Stimulated activated CD4-positive, alpha-beta T cell treated with anti-CD3 and anti-CD28 coated beads, Interleukin-15, amount 100 ng/mL, for 48 hours (primary cell): ENCODE measurements around the gene BCAN.

Experiments
- DNase-seq, 2 donors: peaks; one replicate each; pipeline ENCODE4 v3.0.0-alpha.2; 2020; ENCODE audit warnings: low read depth in 2 of 2

Gene BCAN

DNA sequence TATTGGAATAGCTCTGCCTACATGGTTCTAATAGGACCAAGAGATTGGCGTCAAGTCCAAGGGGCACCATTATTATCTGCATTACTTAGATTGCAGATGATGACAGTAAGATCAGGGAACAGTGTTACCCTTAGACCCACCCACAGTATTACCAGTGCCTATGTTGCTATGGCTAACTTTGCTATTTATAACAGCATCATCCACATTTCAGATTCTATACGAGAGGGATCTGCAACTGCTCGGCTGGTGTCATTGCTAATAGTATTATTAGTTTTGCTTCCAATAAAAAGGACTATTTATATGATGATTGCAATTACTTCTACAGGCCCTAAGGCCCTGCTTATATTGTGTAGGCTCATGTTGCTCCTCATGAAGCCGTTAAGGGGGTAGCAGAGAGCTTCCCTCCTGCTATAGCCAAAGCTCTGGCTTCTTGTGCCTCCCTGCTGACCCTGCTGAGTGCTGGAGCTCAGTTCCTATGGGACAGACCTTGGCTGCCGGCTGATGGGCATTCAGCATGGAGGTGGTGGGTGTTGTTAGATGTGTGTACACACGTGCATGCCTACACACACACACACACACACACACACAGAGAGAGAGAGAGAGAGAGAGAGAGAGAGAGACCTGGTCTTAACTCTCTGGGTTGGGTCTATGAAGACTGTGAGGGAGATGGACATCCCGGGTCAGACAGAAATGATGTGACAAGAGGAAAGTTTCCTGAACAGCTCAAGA, 1.3 kb downstream of the BCAN start:
- DNase-seq, result no peak

DNA sequence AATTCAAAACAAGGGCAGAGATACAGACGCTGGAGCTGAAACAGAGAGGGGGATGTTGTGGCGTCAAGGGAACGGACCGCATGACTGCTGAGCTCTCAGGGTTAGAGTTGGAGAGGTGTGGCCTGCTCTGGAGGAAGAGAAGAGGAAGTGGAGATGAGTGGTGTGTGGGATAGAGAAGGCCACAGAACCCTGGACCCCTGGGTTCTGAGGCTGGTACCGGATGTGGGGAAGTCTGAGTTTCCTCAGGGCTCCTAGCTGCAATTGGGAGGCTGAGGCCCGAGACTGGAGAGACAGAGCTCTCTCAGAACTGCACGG, 1.8 kb downstream of the BCAN start:
- DNase-seq, result no peak

DNA sequence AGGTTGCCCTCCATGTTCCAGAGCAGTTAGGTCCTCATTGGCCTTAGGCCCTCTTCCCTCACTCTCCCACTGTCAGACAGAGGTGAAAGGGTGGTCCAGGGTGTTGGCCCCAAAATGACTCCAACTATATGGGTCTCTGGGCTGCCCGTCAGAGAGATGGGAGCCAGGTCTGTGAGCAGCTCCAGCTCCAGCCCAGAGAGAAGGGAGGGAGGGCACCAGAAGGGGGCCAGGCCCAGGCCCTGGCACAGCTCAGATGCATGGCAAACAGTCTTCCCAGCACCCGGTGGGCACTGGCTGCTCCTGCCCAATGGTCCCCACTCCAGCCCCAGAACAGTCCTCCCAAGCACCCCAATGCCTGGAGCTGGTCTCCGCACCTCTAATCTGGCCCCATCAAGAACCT, 2.2 kb downstream of the BCAN start:
- DNase-seq, result no peak

DNA sequence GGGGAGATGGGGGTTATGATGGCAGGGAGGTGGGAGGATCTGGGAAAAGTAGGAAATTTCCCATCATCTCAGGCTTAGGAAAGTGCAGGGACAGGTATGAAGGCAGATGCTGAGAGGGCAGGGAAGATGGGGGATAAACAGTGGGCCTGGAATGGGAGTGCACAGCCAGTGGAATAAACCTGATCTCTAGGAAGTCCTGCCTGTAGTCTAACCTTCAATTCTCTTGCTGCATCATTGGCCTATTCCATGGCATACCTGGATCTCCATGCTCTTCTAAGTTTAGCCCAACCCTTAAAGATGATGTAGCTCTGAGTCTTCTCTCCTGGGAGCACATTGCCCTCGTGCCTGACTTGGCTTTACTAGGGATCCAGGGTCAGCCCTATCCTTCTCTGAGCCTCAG, 2.7 kb downstream of the BCAN start:
- DNase-seq, result no peak

DNA sequence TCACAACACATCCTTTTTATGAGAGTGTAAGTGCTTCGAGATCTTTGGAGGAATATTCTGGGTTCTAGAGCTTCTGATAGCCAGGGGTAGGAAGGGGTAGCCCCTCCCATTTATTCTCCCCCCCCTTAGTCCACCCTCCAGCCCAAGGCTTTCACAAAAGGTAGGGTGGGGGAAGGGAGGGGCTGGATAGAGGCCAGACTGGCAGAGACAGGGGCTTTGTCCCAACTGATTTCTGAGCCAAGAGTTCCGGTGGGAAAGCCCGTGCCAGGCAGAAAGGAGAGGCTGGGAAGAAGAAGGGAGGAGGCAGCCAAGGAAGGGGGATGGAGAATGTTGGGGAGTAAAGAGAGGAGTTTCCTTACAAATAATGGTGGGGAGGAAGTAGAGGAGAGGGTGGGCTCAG, 3.1 kb downstream of the BCAN start:
- DNase-seq, result no peak

DNA sequence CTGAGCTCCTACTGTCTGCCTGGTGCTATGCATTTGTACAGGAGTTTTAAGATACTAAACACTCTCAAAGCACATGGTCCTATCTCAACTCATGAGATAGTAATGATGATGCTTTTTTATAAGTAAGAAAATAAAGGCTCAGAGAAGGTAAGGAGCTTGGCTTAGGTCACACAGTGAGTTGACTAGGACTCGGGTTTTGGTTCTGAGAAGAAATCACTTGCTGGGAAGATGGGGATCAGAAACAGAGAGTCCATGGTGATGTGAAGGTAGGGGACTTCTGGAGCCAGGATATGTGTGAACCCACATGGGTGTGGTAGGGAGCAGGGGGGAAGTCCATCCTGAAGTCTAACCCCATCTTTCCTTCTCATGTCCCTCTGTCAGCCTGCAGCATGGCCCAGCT, 3.7 kb downstream of the BCAN start:
- no peak for DNase-seq

DNA sequence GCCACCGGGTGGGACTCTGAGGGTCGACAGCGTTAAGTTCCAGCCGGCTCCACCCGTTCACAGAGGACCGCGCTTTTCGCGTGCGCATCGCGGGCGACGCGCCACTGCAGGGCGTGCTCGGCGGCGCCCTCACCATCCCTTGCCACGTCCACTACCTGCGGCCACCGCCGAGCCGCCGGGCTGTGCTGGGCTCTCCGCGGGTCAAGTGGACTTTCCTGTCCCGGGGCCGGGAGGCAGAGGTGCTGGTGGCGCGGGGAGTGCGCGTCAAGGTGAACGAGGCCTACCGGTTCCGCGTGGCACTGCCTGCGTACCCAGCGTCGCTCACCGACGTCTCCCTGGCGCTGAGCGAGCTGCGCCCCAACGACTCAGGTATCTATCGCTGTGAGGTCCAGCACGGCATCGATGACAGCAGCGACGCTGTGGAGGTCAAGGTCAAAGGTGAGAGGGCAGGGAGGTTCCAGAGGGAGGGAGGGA, 4.9 kb downstream of the BCAN start:
- no peak for DNase-seq

DNA sequence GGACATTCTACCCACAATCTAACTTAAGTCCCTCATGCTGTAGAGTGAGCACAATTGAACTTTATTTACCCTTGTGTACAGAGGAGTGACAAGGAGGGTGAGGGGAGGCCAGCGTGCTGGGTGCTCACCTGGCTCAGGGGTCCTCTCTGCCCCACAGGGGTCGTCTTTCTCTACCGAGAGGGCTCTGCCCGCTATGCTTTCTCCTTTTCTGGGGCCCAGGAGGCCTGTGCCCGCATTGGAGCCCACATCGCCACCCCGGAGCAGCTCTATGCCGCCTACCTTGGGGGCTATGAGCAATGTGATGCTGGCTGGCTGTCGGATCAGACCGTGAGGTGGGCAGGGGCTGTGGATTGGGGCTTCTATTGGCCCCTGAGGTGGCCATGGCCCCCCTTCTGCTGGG, 5.4 kb downstream of the BCAN start:
- DNase-seq, result no peak

DNA sequence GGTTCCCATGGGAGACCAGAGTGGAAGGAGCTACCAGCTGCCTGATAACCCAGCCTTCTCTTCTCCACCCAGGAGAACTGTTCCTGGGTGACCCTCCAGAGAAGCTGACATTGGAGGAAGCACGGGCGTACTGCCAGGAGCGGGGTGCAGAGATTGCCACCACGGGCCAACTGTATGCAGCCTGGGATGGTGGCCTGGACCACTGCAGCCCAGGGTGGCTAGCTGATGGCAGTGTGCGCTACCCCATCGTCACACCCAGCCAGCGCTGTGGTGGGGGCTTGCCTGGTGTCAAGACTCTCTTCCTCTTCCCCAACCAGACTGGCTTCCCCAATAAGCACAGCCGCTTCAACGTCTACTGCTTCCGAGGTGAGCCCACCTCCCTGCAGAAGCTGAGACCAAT, 6.6 kb downstream of the BCAN start:
- no peak for DNase-seq

DNA sequence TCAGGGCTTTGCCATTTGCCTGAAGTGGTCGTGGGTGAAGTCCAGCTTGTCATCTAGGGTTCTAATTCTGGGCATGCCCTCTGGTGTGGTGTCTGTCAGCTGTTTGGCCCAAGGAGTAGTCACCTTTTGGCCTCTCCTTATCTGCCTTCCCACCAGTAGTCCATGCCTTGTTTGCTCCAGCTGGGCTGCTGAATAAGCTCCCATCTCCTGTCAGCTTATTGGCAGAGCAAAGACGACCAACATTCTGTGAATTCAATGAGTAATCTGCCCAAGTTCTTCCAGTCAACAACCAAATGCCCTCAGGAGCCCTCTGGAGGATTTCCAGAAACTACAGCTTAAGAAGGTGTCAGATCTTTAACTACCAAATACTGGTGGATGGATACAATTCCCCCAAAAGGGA, 7.0 kb downstream of the BCAN start:
- no peak for DNase-seq

DNA sequence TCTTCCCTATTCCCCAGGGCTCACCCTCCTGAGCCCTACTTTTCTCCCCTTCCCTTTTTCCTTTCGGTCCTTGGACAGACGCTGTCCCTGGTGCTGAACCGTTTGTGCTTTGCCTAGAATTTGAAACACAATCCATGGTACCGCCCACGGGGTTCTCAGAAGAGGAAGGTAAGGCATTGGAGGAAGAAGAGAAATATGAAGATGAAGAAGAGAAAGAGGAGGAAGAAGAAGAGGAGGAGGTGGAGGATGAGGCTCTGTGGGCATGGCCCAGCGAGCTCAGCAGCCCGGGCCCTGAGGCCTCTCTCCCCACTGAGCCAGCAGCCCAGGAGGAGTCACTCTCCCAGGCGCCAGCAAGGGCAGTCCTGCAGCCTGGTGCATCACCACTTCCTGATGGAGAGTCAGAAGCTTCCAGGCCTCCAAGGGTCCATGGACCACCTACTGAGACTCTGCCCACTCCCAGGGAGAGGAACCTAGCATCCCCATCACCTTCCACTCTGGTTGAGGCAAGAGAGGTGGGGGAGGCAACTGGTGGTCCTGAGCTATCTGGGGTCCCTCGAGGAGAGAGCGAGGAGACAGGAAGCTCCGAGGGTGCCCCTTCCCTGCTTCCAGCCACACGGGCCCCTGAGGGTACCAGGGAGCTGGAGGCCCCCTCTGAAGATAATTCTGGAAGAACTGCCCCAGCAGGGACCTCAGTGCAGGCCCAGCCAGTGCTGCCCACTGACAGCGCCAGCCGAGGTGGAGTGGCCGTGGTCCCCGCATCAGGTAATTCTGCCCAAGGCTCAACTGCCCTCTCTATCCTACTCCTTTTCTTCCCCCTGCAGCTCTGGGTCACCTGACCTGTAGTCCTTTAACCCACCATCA, 10.4 kb downstream of the BCAN start:
- no peak for DNase-seq

DNA sequence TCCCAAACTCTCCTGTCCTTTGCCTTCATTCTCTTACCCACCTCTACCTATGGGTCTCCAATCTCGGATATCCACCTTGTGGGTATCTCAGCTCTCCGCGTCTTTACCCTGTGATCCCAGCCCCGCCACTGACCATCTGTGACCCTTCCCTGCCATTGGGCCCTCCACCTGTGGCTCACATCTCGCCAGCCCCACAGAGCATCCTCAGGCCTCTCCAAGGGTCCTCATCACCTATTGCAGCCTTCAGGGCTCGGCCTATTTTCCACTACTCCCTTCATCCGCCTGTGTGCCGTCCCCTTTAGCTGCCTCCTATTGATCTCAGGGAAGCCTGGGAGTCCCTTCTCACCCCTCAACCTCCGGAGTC, 11.1 kb downstream of the BCAN start:
- no peak for DNase-seq

DNA sequence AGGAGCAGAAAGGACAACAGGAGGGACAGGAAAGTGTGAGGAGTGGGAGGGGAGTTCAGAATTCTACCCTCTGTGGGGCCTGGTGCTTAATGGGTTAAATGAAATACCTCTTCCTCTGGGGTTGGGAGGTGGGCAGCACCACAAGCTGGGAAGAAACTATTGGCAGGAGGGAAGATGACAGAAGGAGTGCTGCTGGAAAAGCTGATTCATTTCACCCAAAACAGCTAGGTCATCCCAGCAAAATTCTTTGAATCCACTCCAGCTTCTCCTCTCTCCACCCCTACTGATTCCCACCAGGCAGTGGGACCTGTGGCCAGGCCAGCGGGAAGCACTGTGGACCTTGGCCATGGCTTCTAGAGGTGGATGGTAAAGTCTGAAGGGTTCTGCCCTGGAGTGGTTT, 12.8 kb downstream of the BCAN start:
- no peak for DNase-seq

DNA sequence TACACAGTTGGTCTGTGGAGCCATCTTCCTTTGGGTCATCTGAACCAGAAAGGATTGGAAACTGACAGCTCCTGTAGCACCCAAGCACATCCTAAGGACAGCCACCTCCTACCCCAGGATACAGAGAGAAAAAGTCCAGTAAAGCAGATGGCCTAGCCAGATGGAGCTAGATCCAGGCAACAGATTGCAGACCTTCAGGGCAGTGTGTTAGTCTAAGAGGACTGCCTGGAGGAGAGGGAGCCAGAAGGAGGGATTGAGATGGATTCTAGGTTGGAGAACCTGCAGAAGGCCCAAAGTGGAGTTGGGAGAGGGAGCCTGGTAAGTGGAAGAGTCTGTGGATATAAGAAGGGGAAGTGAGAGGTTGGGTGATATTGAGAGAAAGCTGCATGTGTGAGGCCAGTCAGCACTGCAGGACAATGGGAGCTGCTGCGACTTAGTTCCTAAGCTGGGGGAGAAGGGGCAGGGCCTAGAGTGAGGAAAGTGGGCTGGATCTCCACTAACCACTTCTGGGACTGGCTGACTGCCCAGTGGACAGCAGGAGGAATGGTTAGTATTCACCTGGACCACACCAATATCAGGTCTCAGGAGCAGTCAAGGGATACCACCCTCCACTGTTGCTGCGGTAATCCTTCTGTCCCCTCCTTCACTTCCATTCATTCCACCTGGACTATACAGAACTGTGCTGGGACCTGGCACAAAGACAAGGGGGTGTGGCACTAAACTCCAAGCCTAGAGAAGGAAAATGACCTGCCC, 13.4 kb downstream of the BCAN start:
- no peak for DNase-seq

DNA sequence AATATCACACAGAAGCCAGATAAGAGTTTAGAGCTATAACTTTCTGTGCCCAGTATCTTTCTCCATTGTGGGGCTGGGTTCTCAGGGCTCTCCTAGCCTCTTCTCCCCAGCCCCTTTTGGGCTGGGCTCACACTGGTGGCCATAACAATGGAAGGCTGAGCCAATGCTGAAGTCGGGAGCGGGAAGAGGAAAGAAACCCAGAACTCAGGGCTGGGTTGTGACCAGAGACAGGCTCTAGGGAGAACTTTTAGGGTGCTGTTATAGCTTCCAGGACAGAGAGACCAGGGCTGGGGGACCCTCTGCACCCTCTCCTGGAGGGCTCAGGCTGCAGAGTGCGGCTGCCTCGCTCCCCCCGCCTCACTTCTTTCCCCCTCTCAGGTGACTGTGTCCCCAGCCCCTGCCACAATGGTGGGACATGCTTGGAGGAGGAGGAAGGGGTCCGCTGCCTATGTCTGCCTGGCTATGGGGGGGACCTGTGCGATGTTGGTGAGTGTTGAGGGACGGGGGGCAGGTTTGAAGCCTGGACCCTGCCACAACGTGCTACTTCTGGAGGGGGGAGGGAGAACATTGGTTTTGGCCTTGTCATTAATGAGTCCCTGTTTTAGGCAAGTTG, 14.1 kb downstream of the BCAN start:
- no peak for DNase-seq

DNA sequence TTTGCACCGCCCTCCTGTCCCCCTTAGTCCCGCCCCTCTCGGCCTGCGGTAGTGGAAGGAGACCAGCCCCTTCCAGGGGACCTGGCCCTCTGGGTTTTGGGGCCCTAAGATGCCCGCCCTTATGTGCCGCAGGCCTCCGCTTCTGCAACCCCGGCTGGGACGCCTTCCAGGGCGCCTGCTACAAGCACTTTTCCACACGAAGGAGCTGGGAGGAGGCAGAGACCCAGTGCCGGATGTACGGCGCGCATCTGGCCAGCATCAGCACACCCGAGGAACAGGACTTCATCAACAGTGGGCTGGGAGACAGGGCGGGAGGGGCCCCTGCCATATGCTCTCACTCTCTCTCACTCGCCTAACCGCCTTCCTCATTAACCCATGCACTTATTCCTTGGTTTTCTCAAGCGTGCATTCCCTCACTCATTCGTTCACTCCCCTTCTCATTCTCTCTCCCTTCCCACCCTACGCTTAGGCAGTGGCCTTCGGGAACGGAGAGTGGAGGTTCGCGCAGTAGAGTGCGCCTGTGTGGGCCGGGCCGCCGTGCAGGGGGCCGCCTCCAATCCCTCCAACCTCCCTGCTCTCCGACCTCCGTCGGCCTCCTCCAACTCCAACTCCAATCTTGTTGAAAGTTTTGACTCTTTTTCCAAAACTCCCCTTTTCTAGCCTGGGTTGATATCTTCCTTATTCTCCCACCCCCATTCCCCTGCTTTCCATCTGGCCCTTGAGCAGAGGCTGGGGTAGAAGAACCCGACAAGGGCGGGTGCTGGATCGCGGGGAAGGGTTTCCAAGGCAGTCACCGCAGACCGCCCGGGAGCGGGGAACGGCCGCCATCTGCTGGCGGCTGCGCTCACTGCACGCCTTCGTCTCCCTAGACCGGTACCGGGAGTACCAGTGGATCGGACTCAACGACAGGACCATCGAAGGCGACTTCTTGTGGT, 15.2 kb downstream of the BCAN start:
- peak; percentile 53 to 57 for DNase-seq

DNA sequence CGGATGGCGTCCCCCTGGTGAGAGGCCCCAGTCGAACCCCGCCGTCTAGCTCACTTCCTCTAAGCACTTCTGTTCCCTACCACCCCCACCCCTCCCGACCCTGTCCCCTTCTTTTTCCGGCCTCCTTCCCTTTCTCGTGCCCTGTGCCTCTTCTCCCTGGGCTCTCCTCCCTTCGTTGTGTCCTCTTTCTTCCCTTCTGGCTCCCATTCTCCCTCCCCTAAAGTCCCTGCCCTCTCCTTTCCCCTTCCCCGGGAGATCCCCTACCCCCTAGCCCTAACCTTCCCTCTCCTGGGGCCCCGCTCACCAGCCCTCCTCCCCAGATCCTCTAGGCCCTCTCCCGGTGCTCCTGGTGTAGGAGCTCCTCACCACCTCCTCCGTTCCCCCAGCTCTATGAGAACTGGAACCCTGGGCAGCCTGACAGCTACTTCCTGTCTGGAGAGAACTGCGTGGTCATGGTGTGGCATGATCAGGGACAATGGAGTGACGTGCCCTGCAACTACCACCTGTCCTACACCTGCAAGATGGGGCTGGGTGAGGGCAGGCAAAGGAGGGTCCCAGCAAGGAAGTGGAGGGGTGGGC, 15.9 kb downstream of the BCAN start:
- no peak for DNase-seq

DNA sequence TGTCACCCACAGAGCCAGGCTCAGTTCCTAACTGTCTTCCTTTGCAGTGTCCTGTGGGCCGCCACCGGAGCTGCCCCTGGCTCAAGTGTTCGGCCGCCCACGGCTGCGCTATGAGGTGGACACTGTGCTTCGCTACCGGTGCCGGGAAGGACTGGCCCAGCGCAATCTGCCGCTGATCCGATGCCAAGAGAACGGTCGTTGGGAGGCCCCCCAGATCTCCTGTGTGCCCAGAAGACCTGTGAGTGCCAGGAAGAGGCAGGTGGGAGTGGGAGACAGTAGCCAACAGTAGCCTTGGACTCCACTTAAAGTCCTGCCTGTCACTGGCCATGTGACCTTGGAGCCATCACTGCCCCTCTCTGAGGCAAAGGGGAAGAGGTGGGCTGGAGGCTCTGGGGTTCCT, 16.6 kb downstream of the BCAN start:
- DNase-seq, result no peak

DNA sequence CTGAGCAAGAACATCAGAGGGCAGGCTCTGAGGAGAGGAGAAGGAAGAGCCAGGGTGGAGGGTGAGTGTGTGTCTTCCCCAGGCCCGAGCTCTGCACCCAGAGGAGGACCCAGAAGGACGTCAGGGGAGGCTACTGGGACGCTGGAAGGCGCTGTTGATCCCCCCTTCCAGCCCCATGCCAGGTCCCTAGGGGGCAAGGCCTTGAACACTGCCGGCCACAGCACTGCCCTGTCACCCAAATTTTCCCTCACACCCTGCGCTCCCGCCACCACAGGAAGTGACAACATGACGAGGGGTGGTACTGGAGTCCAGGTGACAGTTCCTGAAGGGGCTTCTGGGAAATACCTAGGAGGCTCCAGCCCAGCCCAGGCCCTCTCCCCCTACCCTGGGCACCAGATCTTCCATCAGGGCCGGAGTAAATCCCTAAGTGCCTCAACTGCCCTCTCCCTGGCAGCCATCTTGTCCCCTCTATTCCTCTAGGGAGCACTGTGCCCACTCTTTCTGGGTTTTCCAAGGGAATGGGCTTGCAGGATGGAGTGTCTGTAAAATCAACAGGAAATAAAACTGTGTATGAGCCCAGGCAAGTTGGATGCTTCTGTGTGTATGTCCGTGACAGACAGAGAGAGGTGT, 17.1 kb downstream of the BCAN start:
- DNase-seq, result no peak

DNA sequence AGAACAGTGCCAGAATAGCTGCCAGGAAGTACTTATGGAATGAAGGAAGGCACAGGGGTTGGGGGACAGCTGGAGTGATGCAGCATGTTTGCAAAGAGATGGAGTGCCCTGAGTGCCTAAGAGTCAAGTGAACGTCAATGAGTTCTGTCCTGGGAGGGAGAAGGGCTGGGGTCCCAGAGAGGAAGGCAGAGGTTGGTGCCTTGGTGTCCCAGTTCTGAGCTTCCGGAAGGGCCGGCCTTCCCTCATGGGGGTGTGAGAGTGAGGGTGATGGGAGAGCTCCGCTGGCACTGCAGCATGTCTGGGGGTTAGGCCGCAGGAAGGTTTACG, 17.7 kb downstream of the BCAN start:
- no peak for DNase-seq
